ENCODE results near the gene HS6ST3. TPM values are rescaled to one million over a fixed set of nuclear protein-coding genes. Genes with fewer than 3 reads are reported as not detected.
A peak's percentile ranks its signal among the peaks of the same experiment; 100 is the strongest.

The HS6ST3 gene
- total and polyA plus RNA-seq, 12 donors, result 2.1 to 27.1 (median 6.2) TPM

GRCh38 chr13:96218475-96218874 is 128.6 kb downstream of the HS6ST3 start:
- peaks cover 0 to 6% of the 10 kb centered on the region in 2 donors for H3K4me1 ChIP-seq (replicated peaks in 1 of 2)
- no peaks in the 10 kb centered on the region for H3K27me3 ChIP-seq
- H3K27ac ChIP-seq, result no peak overlapping the region
- TF ChIP-seq, protein P1, sequence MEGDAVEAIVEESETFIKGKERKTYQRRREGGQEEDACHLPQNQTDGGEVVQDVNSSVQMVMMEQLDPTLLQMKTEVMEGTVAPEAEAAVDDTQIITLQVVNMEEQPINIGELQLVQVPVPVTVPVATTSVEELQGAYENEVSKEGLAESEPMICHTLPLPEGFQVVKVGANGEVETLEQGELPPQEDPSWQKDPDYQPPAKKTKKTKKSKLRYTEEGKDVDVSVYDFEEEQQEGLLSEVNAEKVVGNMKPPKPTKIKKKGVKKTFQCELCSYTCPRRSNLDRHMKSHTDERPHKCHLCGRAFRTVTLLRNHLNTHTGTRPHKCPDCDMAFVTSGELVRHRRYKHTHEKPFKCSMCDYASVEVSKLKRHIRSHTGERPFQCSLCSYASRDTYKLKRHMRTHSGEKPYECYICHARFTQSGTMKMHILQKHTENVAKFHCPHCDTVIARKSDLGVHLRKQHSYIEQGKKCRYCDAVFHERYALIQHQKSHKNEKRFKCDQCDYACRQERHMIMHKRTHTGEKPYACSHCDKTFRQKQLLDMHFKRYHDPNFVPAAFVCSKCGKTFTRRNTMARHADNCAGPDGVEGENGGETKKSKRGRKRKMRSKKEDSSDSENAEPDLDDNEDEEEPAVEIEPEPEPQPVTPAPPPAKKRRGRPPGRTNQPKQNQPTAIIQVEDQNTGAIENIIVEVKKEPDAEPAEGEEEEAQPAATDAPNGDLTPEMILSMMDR (IDR thresholded peaks at IDR 0.05), result no peak
- TF ChIP-seq POLR2A (IDR thresholded peaks at IDR 0.05), result no peak
- intact Hi-C loops (cut with DNase I), result no loop called here
- DNase-seq, result no peak
- no peaks in the 10 kb centered on the region for H3K9me3 ChIP-seq (replicated peaks in 1 of 3)
- H3K4me3 ChIP-seq, result no peak overlapping the region
- WGBS, 4 donors, result 62 to 75% (median 70%) methylated on average over 4 of the region's 4 CpGs
- no peaks in the 10 kb centered on the region for H3K36me3 ChIP-seq (replicated peaks in 1 of 2)

GRCh38 chr13:96221471-96221870 is 131.6 kb downstream of the HS6ST3 start:
- no peak for DNase-seq
- Histone ChIP-seq H3K27me3 (no peaks in the 10 kb centered on the region), H3K4me3 (no peak overlapping the region), H3K9me3 (replicated peaks in 1 of 3) (no peaks in the 10 kb centered on the region), H3K4me1 (replicated peaks in 1 of 2) (peaks cover 0 to 6% of the 10 kb centered on the region in 2 donors), H3K36me3 (replicated peaks in 1 of 2) (no peaks in the 10 kb centered on the region), H3K27ac (no peak overlapping the region)
- TF ChIP-seq, protein P1 (IDR thresholded peaks at IDR 0.05), result no peak
- no peak for TF ChIP-seq POLR2A (IDR thresholded peaks at IDR 0.05)
- intact Hi-C loops (cut with DNase I), result no loop called here

- peaks cover 0 to 12% of the 10 kb centered on the region in 2 donors for H3K4me1 ChIP-seq (replicated peaks in 1 of 2)
- no peaks in the 10 kb centered on the region for H3K9me3 ChIP-seq (replicated peaks in 1 of 3)
- H3K27ac ChIP-seq, result no peak overlapping the region
- intact Hi-C loops (cut with DNase I), result no loop called here
- no peak for DNase-seq
- 90 to 93% (median 92%) methylated on average over 3 to 5 of the region's 5 CpGs for WGBS, 4 donors
- no peaks in the 10 kb centered on the region for H3K36me3 ChIP-seq (replicated peaks in 1 of 2)
- TF ChIP-seq, protein P1 (IDR thresholded peaks at IDR 0.05), result no peak
- no peak for TF ChIP-seq POLR2A (IDR thresholded peaks at IDR 0.05)
- H3K27me3 ChIP-seq, result no peaks in the 10 kb centered on the region
- H3K4me3 ChIP-seq, result no peak overlapping the region
These were observed 133.3 kb downstream of the HS6ST3 start for GRCh38 chr13:96223231-96223630.

- intact Hi-C loops (cut with DNase I), result no loop called here
- Histone ChIP-seq H3K4me3 (no peak overlapping the region), H3K27me3 (no peaks in the 10 kb centered on the region), H3K4me1 (replicated peaks in 1 of 2) (peaks cover 0 to 6% of the 10 kb centered on the region in 2 donors), H3K27ac (no peak overlapping the region), H3K36me3 (replicated peaks in 1 of 2) (no peaks in the 10 kb centered on the region), H3K9me3 (replicated peaks in 1 of 3) (no peaks in the 10 kb centered on the region)
- WGBS, 4 donors, result 43 to 51% (median 49%) methylated on average over 2 of the region's 2 CpGs
- TF ChIP-seq POLR2A (IDR thresholded peaks at IDR 0.05), result no peak
- TF ChIP-seq, protein P1 (IDR thresholded peaks at IDR 0.05), result peak; percentile 10 to 50 (median 26)
- DNase-seq, result peak in 3 of 7 donors; percentile 14 to 23 (median 14)
These were observed 139.4 kb downstream of the HS6ST3 start for GRCh38 chr13:96229356-96229755.

Data from adrenal gland (tissue), 12 donors.